Measurements from ENCODE around the gene DEK.

Gene DEK

GRCh38 chr6:18248698-18249097 is 15.6 kb downstream of the DEK start:
- in situ Hi-C loops (cut with MboI; ENCODE audit: low sequenced_read_pairs, unreplicated experiment), result no loop called here
- no peak for DNase-seq (ENCODE audit: low spot score)
- TF ChIP-seq CTCF (IDR thresholded peaks at IDR 0.05; ENCODE audit: borderline replicate concordance, control extremely low read depth, extremely low read depth, insufficient read depth, missing control alignments), result no peak

GRCh38 chr6:18247002-18247401 is 17.3 kb downstream of the DEK start:
- in situ Hi-C loops (cut with MboI; ENCODE audit: low sequenced_read_pairs, unreplicated experiment), result no loop called here
- TF ChIP-seq CTCF (IDR thresholded peaks at IDR 0.05; ENCODE audit: borderline replicate concordance, control extremely low read depth, extremely low read depth, insufficient read depth, missing control alignments), result no peak
- DNase-seq (ENCODE audit: low spot score), result no peak

GRCh38 chr6:18246205-18246604 is 18.1 kb downstream of the DEK start:
- DNase-seq (ENCODE audit: low spot score), result no peak
- in situ Hi-C loops (cut with MboI; ENCODE audit: low sequenced_read_pairs, unreplicated experiment), result no loop called here
- no peak for TF ChIP-seq CTCF (IDR thresholded peaks at IDR 0.05; ENCODE audit: borderline replicate concordance, control extremely low read depth, extremely low read depth, insufficient read depth, missing control alignments)

- no peak for DNase-seq (ENCODE audit: low spot score)
- in situ Hi-C loops (cut with MboI; ENCODE audit: low sequenced_read_pairs, unreplicated experiment), result no loop called here
- no peak for TF ChIP-seq CTCF (IDR thresholded peaks at IDR 0.05; ENCODE audit: borderline replicate concordance, control extremely low read depth, extremely low read depth, insufficient read depth, missing control alignments)
Measured at GRCh38 chr6:18245642-18246041, 18.7 kb downstream of the DEK start.

GRCh38 chr6:18245079-18245478 is 19.3 kb downstream of the DEK start:
- DNase-seq (ENCODE audit: low spot score), result no peak
- in situ Hi-C loops (cut with MboI; ENCODE audit: low sequenced_read_pairs, unreplicated experiment), result no loop called here
- no peak for TF ChIP-seq CTCF (IDR thresholded peaks at IDR 0.05; ENCODE audit: borderline replicate concordance, control extremely low read depth, extremely low read depth, insufficient read depth, missing control alignments)

- in situ Hi-C loops (cut with MboI; ENCODE audit: low sequenced_read_pairs, unreplicated experiment), result no loop called here
- no peak for DNase-seq (ENCODE audit: low spot score)
- no peak for TF ChIP-seq CTCF (IDR thresholded peaks at IDR 0.05; ENCODE audit: borderline replicate concordance, control extremely low read depth, extremely low read depth, insufficient read depth, missing control alignments)
Measured at GRCh38 chr6:18244251-18244650, 20.1 kb downstream of the DEK start.

All from GM13976 (cell line).